ENCODE measurements around the gene RALGAPA2. TPM values are rescaled to one million over a fixed set of nuclear protein-coding genes. Genes with fewer than 3 reads are reported as not detected.

RALGAPA2 gene
- total RNA-seq, 4 donors from 2014 or later: 54.3 to 67.6 (median 60.3) TPM

DNA sequence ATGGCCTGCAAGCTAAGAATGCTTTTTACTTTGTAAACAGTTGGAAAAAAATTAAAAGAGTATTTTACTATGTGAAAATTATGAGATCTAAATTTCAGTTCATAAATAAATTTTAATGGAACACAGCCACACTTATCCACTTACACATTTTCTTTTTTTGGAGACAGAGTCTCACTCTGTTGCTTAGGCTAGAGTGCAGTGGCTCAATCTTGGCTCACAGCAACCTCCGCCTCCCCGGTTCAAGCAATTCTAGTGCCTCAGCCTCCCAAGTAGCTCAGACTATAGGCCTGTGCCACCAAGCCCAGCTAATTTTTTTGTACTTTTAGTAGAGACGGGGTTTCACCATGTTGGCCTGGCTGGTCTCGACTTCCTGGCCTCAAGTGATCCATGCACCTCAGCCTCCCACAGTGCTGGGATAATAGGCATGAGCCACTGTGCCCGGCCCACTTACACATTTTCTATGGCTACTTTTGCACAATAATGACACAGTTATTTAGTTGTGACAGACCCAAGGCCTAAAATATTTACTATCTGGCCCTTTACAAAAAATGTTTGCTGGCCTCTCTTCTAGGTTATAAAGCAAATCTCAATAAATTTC lies 234.9 kb downstream of the RALGAPA2 start:
- Histone ChIP-seq H3K36me3 (peaks cover 0 to 11% (median 0%) of the 10 kb centered on the region in 3 donors), H3K27ac (no peak overlapping the region), H3K9me3 (no peaks in the 10 kb centered on the region), H3K27me3 (no peaks in the 10 kb centered on the region), H3K4me3 (no peak overlapping the region), H3K4me1 (no peaks in the 10 kb centered on the region)
- no peak for DNase-seq
- TF ChIP-seq, protein P1, sequence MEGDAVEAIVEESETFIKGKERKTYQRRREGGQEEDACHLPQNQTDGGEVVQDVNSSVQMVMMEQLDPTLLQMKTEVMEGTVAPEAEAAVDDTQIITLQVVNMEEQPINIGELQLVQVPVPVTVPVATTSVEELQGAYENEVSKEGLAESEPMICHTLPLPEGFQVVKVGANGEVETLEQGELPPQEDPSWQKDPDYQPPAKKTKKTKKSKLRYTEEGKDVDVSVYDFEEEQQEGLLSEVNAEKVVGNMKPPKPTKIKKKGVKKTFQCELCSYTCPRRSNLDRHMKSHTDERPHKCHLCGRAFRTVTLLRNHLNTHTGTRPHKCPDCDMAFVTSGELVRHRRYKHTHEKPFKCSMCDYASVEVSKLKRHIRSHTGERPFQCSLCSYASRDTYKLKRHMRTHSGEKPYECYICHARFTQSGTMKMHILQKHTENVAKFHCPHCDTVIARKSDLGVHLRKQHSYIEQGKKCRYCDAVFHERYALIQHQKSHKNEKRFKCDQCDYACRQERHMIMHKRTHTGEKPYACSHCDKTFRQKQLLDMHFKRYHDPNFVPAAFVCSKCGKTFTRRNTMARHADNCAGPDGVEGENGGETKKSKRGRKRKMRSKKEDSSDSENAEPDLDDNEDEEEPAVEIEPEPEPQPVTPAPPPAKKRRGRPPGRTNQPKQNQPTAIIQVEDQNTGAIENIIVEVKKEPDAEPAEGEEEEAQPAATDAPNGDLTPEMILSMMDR (IDR thresholded peaks at IDR 0.05): no peak
- no peak for TF ChIP-seq POLR2A (IDR thresholded peaks at IDR 0.05)

DNA sequence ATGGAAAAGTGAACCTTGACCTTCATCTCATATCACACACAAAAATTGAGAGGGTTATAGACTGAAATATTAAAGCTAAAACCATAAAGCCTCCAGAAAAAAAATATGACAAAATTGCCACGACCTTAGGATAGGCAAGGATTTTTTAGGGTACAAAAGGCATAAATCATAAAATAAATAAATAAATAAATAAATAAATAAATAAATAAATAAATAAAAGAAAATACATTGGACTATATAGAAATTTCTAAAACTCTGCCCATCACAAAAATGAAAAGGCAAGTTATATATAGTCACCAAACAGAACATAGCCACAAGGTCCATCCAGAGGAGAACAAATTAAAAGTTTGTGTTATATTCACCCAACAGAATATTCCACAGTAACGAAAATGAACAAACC lies 235.9 kb downstream of the RALGAPA2 start:
- Histone ChIP-seq H3K27ac (no peak overlapping the region), H3K4me3 (no peak overlapping the region), H3K9me3 (no peaks in the 10 kb centered on the region), H3K4me1 (no peaks in the 10 kb centered on the region), H3K36me3 (peaks cover 0 to 11% (median 0%) of the 10 kb centered on the region in 3 donors), H3K27me3 (no peaks in the 10 kb centered on the region)
- DNase-seq: no peak
- TF ChIP-seq, protein P1 (IDR thresholded peaks at IDR 0.05): no peak
- no peak for TF ChIP-seq POLR2A (IDR thresholded peaks at IDR 0.05)

DNA sequence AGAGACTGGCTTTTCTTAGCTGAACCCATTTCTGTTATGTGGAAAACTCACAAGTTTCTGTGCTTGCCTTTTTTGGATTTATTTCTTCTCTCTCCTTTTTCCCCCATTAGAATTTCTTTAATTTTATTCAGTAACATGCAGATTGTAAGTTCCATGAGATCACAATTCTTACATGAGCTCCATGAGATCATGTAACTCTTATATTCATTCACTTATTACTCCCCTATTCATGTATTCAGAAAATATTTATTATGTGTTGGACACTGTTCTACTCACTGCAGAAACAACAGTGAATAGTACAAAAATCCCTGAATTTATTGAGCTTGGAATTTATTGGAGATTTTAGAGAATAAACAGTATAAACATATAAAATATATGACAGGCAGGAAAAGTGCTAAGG lies 238.8 kb downstream of the RALGAPA2 start:
- Histone ChIP-seq H3K27me3 (no peaks in the 10 kb centered on the region), H3K9me3 (no peaks in the 10 kb centered on the region), H3K4me1 (no peaks in the 10 kb centered on the region), H3K36me3 (peaks cover 0 to 5% (median 0%) of the 10 kb centered on the region in 3 donors), H3K4me3 (no peak overlapping the region), H3K27ac (no peak overlapping the region)
- no peak for DNase-seq
- TF ChIP-seq, protein P1 (IDR thresholded peaks at IDR 0.05): no peak
- no peak for TF ChIP-seq POLR2A (IDR thresholded peaks at IDR 0.05)

DNA sequence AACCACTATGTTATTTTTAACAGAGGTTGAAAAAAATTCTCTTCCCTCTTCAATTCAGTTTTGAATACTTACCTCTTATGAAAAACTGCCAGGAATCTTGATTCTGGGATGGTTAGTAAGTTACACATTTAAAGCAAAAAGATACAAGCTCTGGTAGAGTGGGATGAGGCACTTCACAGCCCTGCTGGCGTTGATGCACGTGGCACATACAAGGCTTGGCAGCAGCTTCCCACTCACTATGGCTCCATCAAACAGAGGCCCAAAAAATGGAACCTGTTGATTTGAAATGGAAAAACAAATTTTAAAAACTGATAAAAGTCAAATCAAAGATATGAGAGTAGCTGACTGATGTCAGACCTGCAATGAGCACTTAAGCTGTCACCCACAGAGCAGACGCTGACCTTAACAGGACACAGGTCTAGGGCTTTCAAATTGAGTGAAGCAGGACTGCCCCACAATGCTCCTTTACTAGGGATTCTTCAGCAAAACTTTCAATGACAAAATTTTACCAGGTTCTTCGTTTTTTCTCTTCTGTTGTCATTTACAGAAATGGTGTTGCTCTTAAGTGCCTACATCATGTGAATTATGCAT lies 239.7 kb downstream of the RALGAPA2 start:
- Histone ChIP-seq H3K36me3 (peaks cover 0 to 5% (median 0%) of the 10 kb centered on the region in 3 donors), H3K4me1 (no peaks in the 10 kb centered on the region), H3K27me3 (no peaks in the 10 kb centered on the region), H3K27ac (no peak overlapping the region), H3K9me3 (no peaks in the 10 kb centered on the region), H3K4me3 (no peak overlapping the region)
- no peak for DNase-seq
- TF ChIP-seq, protein P1 (IDR thresholded peaks at IDR 0.05): no peak
- no peak for TF ChIP-seq POLR2A (IDR thresholded peaks at IDR 0.05)

DNA sequence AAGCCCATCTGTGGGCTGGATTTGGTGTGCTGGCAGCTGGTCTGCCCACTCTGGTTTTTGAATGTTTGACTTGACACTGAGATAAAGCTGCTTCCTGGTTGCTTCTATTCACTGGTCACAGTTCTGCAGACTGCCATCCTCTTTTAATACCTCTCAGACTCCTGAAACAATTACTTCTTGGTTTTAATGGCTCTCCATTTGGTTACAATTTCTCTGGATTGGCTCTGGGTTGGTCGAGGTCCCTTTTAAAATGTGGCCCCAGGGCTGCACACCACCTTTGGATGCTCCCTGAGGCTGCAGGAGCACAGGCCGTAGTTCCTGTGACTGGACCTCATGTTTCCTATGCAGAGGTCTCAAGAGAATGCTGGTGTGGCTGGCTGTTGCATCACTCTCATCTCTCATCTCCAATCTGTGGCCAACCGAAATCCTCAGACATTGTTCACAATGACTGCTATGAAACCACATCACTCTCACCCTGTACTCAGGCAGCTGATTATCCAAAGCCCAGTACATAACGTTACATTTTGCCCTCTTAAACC lies 246.0 kb downstream of the RALGAPA2 start:
- TF ChIP-seq, protein P1 (IDR thresholded peaks at IDR 0.05): no peak
- no peak for TF ChIP-seq POLR2A (IDR thresholded peaks at IDR 0.05)
- no peaks in the 10 kb centered on the region for H3K36me3 ChIP-seq

More for the DNA sequence above, 246.0 kb downstream of the RALGAPA2 start:
- Histone ChIP-seq H3K4me3 (no peak overlapping the region), H3K9me3 (no peaks in the 10 kb centered on the region), H3K27me3 (no peaks in the 10 kb centered on the region), H3K27ac (no peak overlapping the region), H3K4me1 (no peaks in the 10 kb centered on the region)
- DNase-seq: peak in 2 of 3 donors; percentile 52 to 55

Measured in Peyer's patch (tissue), 4 donors.